Progenitor cell of endocrine pancreas (in vitro differentiated cells): ENCODE measurements around the gene SUPT3H. TPM values are rescaled to one million over a fixed set of nuclear protein-coding genes. Genes with fewer than 3 reads are reported as not detected.

Source experiments
- DNase-seq: peaks from one replicate; pipeline ENCODE4 v3.0.0; 2021; ENCODE audit warnings: low spot score; ENCODE audit not compliant: unreplicated experiment
- H3K27ac Mint-ChIP-seq: 2 replicates; pipeline ENCODE4 v1.8.0; 2021; ENCODE audit warnings: mild to moderate bottlenecking, moderate library complexity, mixed read lengths
- H3K27me3 Mint-ChIP-seq: 2 replicates; pipeline ENCODE4 v1.8.0; 2021; ENCODE audit warnings: mixed read lengths
- H3K36me3 Mint-ChIP-seq: 2 replicates; pipeline ENCODE4 v1.8.0; 2022; ENCODE audit warnings: mixed read lengths; ENCODE audit not compliant: insufficient read depth
- H3K4me1 Mint-ChIP-seq: 2 replicates; pipeline ENCODE4 v1.8.0; 2021; ENCODE audit warnings: low read depth, mixed read lengths
- H3K4me3 Mint-ChIP-seq: 2 replicates; pipeline ENCODE4 v1.8.0; 2021; ENCODE audit warnings: low read depth, mild to moderate bottlenecking, moderate library complexity, mixed read lengths
- H3K9me3 Mint-ChIP-seq: 2 replicates; pipeline ENCODE4 v1.8.0; 2021; ENCODE audit warnings: low read depth, mixed read lengths
- total RNA-seq: library from RNA; stranded (reverse); gene quantifications from 2 replicates; pipeline ENCODE4 v1.2.1, GENCODE V29; 2021
- TF ChIP-seq, protein P1 (sequence below): fragments of 200-600 bp; sonication (generic); IDR thresholded peaks from one replicate; pipeline ENCODE4 v1.5.0; 2021; ENCODE audit warnings: antibody characterized with exemption, mild to moderate bottlenecking; ENCODE audit not compliant: unreplicated experiment

Gene SUPT3H
- total RNA-seq, 1 donor from 2014 or later = 40.5 TPM

DNA sequence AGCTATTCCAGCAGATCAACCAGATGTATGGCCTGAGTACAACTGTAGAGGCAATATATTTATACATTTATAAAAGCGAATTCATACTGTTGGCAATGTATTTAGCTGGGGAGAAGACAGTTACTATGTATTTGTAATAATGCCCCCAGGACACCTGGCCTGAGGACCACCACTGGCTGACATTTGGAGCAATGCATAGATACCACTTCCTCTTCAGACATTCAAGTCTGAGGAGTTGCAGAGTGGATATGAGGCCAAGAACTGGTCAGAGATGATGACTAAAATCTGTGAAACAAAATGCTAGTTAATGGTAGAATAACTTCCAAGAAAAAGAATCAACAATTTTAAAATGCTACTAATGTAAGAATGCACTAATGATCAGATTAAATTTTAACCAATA, 527.9 kb downstream of the SUPT3H start:
- no peak for DNase-seq
- no peaks in the 10 kb centered on the region for H3K9me3 Mint-ChIP-seq
- H3K4me1 Mint-ChIP-seq = no peaks in the 10 kb centered on the region
- H3K27ac Mint-ChIP-seq = no peak overlapping the region
- TF ChIP-seq, protein P1, sequence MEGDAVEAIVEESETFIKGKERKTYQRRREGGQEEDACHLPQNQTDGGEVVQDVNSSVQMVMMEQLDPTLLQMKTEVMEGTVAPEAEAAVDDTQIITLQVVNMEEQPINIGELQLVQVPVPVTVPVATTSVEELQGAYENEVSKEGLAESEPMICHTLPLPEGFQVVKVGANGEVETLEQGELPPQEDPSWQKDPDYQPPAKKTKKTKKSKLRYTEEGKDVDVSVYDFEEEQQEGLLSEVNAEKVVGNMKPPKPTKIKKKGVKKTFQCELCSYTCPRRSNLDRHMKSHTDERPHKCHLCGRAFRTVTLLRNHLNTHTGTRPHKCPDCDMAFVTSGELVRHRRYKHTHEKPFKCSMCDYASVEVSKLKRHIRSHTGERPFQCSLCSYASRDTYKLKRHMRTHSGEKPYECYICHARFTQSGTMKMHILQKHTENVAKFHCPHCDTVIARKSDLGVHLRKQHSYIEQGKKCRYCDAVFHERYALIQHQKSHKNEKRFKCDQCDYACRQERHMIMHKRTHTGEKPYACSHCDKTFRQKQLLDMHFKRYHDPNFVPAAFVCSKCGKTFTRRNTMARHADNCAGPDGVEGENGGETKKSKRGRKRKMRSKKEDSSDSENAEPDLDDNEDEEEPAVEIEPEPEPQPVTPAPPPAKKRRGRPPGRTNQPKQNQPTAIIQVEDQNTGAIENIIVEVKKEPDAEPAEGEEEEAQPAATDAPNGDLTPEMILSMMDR = no peak
- no peak overlapping the region for H3K4me3 Mint-ChIP-seq
- H3K36me3 Mint-ChIP-seq = no peaks in the 10 kb centered on the region
- no peaks in the 10 kb centered on the region for H3K27me3 Mint-ChIP-seq

DNA sequence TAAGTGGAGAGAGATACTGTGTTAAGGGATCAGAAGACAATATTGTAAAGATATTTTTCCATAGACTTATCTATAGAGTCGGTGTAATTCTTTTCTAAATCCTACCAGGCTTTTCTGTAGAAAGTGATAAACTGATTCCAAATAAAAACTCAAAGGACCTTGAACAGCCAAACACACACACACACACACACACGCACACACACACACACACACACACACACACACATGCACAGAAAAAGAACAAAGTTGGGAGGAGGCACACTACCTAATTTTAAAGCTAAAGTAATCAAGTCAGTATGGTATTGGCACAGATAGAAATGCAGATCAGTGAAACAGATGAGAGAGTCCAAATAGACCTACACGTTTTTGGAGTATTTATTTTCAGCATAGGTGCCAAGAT, 534.0 kb downstream of the SUPT3H start:
- Mint-ChIP-seq H3K9me3 (no peaks in the 10 kb centered on the region), H3K4me3 (no peak overlapping the region), H3K36me3 (no peaks in the 10 kb centered on the region), H3K27me3 (no peaks in the 10 kb centered on the region), H3K27ac (peak overlapping the region; percentile 38), H3K4me1 (peaks cover 3% of the 10 kb centered on the region)
- no peak for DNase-seq
- TF ChIP-seq, protein P1 = no peak

DNA sequence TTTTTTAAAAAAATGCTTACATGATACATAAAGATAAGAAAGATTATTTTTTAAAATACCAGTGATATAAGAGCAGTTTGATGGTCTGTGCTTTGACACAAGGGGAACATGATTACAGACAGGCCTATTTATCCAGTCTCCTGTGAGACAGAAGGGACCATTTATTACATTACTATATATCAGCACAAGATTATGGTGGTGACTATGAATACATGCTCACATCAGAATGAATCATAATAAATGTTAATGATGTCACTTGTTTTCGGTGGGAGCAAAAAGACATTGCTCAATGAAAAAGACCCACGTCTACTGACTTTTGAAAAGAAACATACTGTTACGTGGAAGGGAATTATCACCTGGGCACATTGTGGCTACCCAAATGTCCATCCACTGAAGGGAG, 535.1 kb downstream of the SUPT3H start:
- H3K4me3 Mint-ChIP-seq = no peak overlapping the region
- no peak overlapping the region for H3K27ac Mint-ChIP-seq
- DNase-seq = no peak
- no peaks in the 10 kb centered on the region for H3K36me3 Mint-ChIP-seq
- TF ChIP-seq, protein P1 = no peak
- H3K9me3 Mint-ChIP-seq = peaks cover 3% of the 10 kb centered on the region
- H3K27me3 Mint-ChIP-seq = no peaks in the 10 kb centered on the region
- peaks cover 3% of the 10 kb centered on the region for H3K4me1 Mint-ChIP-seq

DNA sequence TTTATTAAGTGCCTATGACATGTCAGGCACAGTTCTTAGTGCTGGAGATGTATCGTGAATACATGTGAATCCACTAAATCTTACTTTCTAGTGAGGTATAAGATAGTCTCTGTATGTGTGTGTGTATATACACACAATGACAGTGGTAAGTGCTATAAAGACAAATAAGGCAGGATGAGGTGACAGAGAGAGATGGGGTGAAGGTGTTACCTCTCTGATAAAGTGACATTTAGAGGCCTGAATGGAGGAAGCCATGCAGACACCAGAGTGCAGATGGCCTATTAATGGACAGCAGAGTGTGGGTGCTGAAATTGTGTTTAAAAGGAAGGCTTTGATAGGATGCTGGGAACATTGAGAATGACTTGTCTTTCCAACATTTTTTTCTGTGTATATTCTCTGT, 535.9 kb downstream of the SUPT3H start:
- Mint-ChIP-seq H3K4me3 (no peak overlapping the region), H3K4me1 (peaks cover 3% of the 10 kb centered on the region), H3K27me3 (no peaks in the 10 kb centered on the region), H3K9me3 (peaks cover 3% of the 10 kb centered on the region), H3K36me3 (no peaks in the 10 kb centered on the region), H3K27ac (no peak overlapping the region)
- TF ChIP-seq, protein P1 = no peak
- DNase-seq = no peak

DNA sequence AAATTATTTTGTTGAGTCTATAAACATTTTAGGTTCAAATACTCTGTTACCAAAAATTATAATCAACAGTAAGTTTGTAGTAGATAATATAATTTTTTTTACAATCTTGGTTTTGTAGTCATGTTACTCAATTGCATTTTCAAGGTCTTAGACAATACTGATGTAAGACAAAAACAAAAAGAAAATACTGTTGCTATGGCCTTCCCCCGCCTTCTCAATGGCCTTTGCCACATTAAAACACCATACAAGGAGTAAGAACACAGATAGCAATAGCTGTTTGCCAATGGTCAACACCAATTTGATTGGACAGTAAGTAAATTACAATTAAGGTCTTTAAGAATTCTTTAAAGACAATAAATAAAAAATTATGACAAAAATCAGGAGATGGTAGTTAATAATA, 540.0 kb downstream of the SUPT3H start:
- Mint-ChIP-seq H3K27ac (no peak overlapping the region), H3K36me3 (no peaks in the 10 kb centered on the region)

More for the DNA sequence above, 540.0 kb downstream of the SUPT3H start:
- TF ChIP-seq, protein P1 = no peak
- no peaks in the 10 kb centered on the region for H3K27me3 Mint-ChIP-seq
- no peaks in the 10 kb centered on the region for H3K4me1 Mint-ChIP-seq
- peaks cover 3% of the 10 kb centered on the region for H3K9me3 Mint-ChIP-seq
- no peak overlapping the region for H3K4me3 Mint-ChIP-seq
- no peak for DNase-seq
